ENCODE measurements around the gene CDK3.
A peak's percentile ranks its signal among the peaks of the same experiment; 100 is the strongest.

The CDK3 gene

GRCh38 chr17:76014100-76014924 is 13.7 kb downstream of the CDK3 start:
- DNase-seq (ENCODE audit: low read depth, low spot score): peak; percentile 83

GRCh38 chr17:76014925-76015261 is 14.2 kb downstream of the CDK3 start:
- no peak for DNase-seq (ENCODE audit: low read depth, low spot score)

GRCh38 chr17:76017481-76018339 is 17.1 kb downstream of the CDK3 start:
- no peak for DNase-seq (ENCODE audit: low read depth, low spot score)

GRCh38 chr17:76018340-76018680 is 17.7 kb downstream of the CDK3 start:
- no peak for DNase-seq (ENCODE audit: low read depth, low spot score)

- DNase-seq (ENCODE audit: low read depth, low spot score): no peak
These were observed 18.1 kb downstream of the CDK3 start for GRCh38 chr17:76018801-76019200.

- DNase-seq (ENCODE audit: low read depth, low spot score): no peak
These were observed 19.3 kb downstream of the CDK3 start for GRCh38 chr17:76019833-76020467.

- no peak for DNase-seq (ENCODE audit: low read depth, low spot score)
These were observed 21.6 kb downstream of the CDK3 start for GRCh38 chr17:76022285-76022684.

- DNase-seq (ENCODE audit: low read depth, low spot score): no peak
These were observed 22.6 kb downstream of the CDK3 start for GRCh38 chr17:76022973-76023899.

GRCh38 chr17:76023900-76024237 is 23.2 kb downstream of the CDK3 start:
- no peak for DNase-seq (ENCODE audit: low read depth, low spot score)

GRCh38 chr17:76024353-76024752 is 23.7 kb downstream of the CDK3 start:
- no peak for DNase-seq (ENCODE audit: low read depth, low spot score)

GRCh38 chr17:76025294-76025693 is 24.6 kb downstream of the CDK3 start:
- no peak for DNase-seq (ENCODE audit: low read depth, low spot score)

- DNase-seq (ENCODE audit: low read depth, low spot score): no peak
These were observed 26.1 kb downstream of the CDK3 start for GRCh38 chr17:76026714-76027158.

GRCh38 chr17:76027159-76027839 is 26.6 kb downstream of the CDK3 start, which contains the start of gene EVPL:
EVPL (minus strand) TSS chr17:76027306; CDS start chr17:76027198, 108 bp downstream.
- DNase-seq (ENCODE audit: low read depth, low spot score): no peak

- no peak for DNase-seq (ENCODE audit: low read depth, low spot score)
These were observed 31.6 kb downstream of the CDK3 start for GRCh38 chr17:76032073-76032779.

- no peak for DNase-seq (ENCODE audit: low read depth, low spot score)
These were observed 32.1 kb downstream of the CDK3 start for GRCh38 chr17:76032780-76033108.

GRCh38 chr17:76033139-76033538 is 32.5 kb downstream of the CDK3 start:
- DNase-seq (ENCODE audit: low read depth, low spot score): no peak

GRCh38 chr17:76034428-76035350 is 34.0 kb downstream of the CDK3 start:
- DNase-seq (ENCODE audit: low read depth, low spot score): no peak

GRCh38 chr17:76036497-76037261 is 36.0 kb downstream of the CDK3 start:
- DNase-seq (ENCODE audit: low read depth, low spot score): no peak

All from astrocyte of the hippocampus (primary cell).